ENCODE measurements around the gene RFLNA.

GRCh38 chr12:124344526-124344925 lies 49.6 kb downstream of the RFLNA start:
- TF ChIP-seq, protein P1, sequence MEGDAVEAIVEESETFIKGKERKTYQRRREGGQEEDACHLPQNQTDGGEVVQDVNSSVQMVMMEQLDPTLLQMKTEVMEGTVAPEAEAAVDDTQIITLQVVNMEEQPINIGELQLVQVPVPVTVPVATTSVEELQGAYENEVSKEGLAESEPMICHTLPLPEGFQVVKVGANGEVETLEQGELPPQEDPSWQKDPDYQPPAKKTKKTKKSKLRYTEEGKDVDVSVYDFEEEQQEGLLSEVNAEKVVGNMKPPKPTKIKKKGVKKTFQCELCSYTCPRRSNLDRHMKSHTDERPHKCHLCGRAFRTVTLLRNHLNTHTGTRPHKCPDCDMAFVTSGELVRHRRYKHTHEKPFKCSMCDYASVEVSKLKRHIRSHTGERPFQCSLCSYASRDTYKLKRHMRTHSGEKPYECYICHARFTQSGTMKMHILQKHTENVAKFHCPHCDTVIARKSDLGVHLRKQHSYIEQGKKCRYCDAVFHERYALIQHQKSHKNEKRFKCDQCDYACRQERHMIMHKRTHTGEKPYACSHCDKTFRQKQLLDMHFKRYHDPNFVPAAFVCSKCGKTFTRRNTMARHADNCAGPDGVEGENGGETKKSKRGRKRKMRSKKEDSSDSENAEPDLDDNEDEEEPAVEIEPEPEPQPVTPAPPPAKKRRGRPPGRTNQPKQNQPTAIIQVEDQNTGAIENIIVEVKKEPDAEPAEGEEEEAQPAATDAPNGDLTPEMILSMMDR (IDR thresholded peaks at IDR 0.05) = no peak
- TF ChIP-seq POLR2A (IDR thresholded peaks at IDR 0.05) = no peak
